Measurements from ENCODE around the gene TOMM22.

Gene TOMM22

GRCh38 chr22:38715176-38715764, 33.5 kb downstream of the TOMM22 start:
- DNase-seq (ENCODE audit: low read depth, low spot score), result no peak

GRCh38 chr22:38715852-38716251, 34.1 kb downstream of the TOMM22 start:
- no peak for DNase-seq (ENCODE audit: low read depth, low spot score)

- no peak for DNase-seq (ENCODE audit: low read depth, low spot score)
Measured at GRCh38 chr22:38716271-38716670, 34.5 kb downstream of the TOMM22 start.

- no peak for DNase-seq (ENCODE audit: low read depth, low spot score)
Measured at GRCh38 chr22:38716826-38717225, 35.1 kb downstream of the TOMM22 start.

- DNase-seq (ENCODE audit: low read depth, low spot score), result no peak
Measured at GRCh38 chr22:38717244-38717643, 35.5 kb downstream of the TOMM22 start.

GRCh38 chr22:38718414-38718813, 36.7 kb downstream of the TOMM22 start:
- no peak for DNase-seq (ENCODE audit: low read depth, low spot score)

- DNase-seq (ENCODE audit: low read depth, low spot score), result no peak
Measured at GRCh38 chr22:38719196-38719595, 37.4 kb downstream of the TOMM22 start.

GRCh38 chr22:38720350-38720749, 38.6 kb downstream of the TOMM22 start:
- DNase-seq (ENCODE audit: low read depth, low spot score), result no peak

- DNase-seq (ENCODE audit: low read depth, low spot score), result no peak
Measured at GRCh38 chr22:38721551-38721950, 39.8 kb downstream of the TOMM22 start.

GRCh38 chr22:38724176-38724575, 42.4 kb downstream of the TOMM22 start:
- no peak for DNase-seq (ENCODE audit: low read depth, low spot score)

- DNase-seq (ENCODE audit: low read depth, low spot score), result no peak
Measured at GRCh38 chr22:38724926-38725571, 43.3 kb downstream of the TOMM22 start.

- DNase-seq (ENCODE audit: low read depth, low spot score), result no peak
Measured at GRCh38 chr22:38725900-38726655, 44.3 kb downstream of the TOMM22 start.

GRCh38 chr22:38727123-38727522, 45.4 kb downstream of the TOMM22 start:
- no peak for DNase-seq (ENCODE audit: low read depth, low spot score)

- no peak for DNase-seq (ENCODE audit: low read depth, low spot score)
Measured at GRCh38 chr22:38727530-38728451, 46.0 kb downstream of the TOMM22 start.

- DNase-seq (ENCODE audit: low read depth, low spot score), result no peak
Measured at GRCh38 chr22:38728871-38729796, 47.4 kb downstream of the TOMM22 start.

- DNase-seq (ENCODE audit: low read depth, low spot score), result no peak
Measured at GRCh38 chr22:38729946-38730345, 48.2 kb downstream of the TOMM22 start.

- no peak for DNase-seq (ENCODE audit: low read depth, low spot score)
Measured at GRCh38 chr22:38730411-38730871, 48.7 kb downstream of the TOMM22 start.

GRCh38 chr22:38731703-38732161, 50.0 kb downstream of the TOMM22 start:
- DNase-seq (ENCODE audit: low read depth, low spot score), result no peak

- DNase-seq (ENCODE audit: low read depth, low spot score), result no peak
Measured at GRCh38 chr22:38732251-38732815, 50.6 kb downstream of the TOMM22 start.

GRCh38 chr22:38733329-38733723, 51.6 kb downstream of the TOMM22 start:
- DNase-seq (ENCODE audit: low read depth, low spot score), result no peak
